ENCODE results near the gene ACSS1.

- no peak for TF ChIP-seq CTCF (IDR thresholded peaks at IDR 0.05; ENCODE audit: insufficient read depth, low read depth, low read length)
- no peak for TF ChIP-seq EZH2 (IDR thresholded peaks at IDR 0.05; ENCODE audit: insufficient read depth, low read length)
Measured at GRCh38 chr20:25035921-25036320, 22.0 kb downstream of the ACSS1 start.

All from astrocyte (in vitro differentiated cells and primary cell).